GM19467 (cell line): ENCODE results near the gene VPS13C.

Experiments used
- ATAC-seq: cut with Tn5 transposase; IDR thresholded peaks from one replicate; pipeline ENCODE4 v1.9.1; 2021; ENCODE audit warnings: mild to moderate bottlenecking, moderate library complexity; ENCODE audit not compliant: unreplicated experiment

The VPS13C gene

DNA sequence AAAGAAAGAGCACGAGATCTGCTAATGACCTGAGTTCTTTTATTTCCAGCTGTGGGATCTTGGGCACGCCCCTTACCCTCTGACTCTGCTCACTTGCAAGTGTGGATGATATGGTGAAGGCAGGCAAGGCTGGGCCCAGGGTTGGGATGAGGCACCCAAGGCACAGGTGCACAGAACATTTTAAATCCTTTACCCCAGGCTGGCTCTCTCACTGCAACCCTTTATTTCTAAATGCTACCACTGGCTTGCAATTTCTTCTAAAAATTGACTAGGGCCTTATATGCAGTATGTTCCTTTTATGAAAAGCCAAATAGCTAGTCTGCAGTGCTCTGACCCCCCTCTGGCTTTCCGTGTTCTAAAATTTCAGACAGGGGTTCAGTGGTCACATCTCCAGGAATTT, 237.7 kb downstream of the VPS13C start:
- no peak for ATAC-seq

DNA sequence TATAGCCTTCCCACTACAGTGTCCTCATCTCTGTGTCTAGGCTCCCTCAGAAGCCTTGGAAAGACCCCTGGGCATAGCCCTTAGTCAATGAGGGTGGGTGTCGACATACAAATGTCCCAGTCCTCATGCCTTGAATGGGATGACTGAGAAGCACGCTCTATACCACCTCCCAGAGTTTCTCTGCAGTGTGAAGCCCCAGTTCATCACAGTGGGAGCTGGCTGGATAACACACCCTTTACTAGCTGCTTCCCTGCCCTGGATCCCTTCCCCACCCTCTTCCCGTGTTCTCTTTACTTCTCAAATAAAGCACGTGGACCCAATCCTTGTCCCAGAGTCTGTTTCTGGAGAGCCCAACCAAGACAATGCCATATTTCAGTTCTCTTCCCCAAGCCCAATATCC, 239.3 kb downstream of the VPS13C start:
- no peak for ATAC-seq

DNA sequence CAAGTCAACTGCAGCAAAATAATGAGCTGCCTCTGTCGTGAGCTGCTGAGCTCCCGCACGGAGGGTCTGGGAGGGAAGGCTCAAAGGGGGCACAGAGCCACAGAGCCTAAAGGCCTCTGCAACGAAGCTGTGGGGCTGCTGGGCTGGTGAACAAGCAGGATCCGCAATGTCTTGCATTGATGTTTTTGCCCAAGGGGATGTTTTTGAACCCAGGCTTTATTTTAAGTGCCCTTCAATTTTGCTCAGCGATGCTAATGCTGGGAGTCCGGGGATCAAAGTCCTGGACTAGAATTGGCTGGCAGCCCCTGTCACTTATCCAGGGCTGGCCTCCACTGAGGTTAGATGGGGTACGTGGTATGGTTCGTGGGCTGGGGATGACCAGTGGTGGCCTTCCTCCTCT, 240.0 kb downstream of the VPS13C start:
- ATAC-seq = no peak

DNA sequence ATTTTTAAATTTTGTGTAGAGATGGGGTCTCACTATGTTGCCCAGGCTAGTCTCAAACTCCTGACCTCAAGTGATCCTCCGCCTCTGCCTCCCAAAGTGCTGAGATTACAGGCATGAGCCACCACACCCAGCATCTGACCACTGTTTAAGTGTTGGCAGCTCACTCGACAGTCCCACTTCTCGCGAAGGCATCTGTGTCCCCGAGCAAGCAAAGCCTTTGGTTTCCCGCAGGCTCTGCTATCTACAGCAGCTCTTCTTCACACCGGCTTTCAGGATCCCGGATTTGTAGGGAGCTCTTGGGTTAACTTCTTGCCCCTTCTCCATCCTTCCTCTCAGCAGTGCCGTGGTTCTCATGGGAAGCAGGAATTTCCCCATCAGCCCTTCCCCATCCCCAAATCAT, 240.9 kb downstream of the VPS13C start:
- ATAC-seq = no peak

DNA sequence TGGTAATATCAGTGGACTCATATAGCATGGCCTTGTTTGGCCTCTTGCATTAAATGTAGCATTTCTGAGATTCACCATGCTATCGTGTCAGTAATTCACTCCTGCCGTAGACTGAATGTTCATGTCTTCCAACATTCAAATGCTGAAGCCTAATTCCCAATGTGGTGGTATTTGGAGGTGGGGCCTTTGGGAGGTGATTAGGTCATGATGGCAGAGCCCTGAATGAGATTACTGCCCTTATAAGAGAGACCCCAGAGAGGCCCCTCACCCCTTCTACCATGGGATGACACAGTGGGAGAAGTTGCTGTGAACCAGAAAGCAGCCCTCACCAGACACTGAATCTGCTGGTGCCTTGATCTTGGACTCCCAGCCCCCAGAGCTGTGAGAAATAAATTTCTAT, 241.4 kb downstream of the VPS13C start:
- no peak for ATAC-seq

DNA sequence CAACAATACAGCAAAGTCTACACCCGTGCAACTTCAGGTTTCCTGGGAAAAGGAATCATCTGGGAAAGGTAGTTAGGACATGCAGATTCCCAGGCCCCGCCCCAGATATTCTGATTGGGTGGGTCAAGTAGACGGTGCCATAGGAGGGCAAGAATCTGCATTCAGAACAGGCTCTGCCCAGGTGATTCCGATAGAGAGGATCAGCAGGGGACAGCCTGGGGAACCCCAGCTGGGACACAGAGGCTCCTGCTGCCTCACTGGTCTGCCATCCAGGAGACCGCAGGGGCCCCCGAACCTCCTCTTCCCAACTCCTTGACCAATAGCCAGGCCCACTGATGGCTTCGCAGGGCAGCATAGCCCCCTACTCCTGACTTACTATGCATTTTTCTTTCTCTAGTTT, 243.4 kb downstream of the VPS13C start:
- ATAC-seq = no peak

DNA sequence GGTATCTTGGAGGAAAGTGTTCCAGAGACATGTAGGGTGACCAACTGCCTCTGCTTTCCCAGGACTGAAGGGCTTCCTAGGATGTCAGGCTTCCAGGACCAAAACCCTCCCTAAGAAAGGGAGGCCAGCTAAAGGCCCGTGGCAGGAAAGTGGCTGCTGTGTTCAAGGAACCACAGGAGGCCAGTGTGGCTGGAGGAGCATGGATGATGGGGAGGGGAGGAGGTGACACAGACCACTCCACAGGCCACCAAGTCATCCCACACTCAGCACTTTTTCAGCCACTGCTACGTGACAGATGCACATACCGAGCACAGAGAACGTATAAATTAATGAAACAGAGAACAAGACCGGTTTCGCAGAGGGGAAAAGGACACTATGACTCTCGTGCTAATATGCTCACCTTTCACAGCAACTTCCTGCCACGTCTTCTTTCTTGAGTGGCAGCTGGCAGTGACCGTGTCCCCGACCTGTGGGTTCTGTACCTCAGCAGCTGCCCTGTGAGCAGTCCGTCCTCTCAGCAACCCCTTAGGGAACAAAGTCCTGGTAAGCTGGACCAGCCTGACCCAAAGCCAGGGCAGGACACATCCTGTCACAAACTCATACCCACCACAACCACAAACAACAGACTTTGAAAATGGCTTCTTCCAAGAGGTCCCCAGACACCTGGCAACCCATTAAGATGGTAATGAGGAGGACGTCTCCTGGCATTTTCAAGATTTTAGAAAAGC, 244.7 kb downstream of the VPS13C start:
- ATAC-seq = no peak

DNA sequence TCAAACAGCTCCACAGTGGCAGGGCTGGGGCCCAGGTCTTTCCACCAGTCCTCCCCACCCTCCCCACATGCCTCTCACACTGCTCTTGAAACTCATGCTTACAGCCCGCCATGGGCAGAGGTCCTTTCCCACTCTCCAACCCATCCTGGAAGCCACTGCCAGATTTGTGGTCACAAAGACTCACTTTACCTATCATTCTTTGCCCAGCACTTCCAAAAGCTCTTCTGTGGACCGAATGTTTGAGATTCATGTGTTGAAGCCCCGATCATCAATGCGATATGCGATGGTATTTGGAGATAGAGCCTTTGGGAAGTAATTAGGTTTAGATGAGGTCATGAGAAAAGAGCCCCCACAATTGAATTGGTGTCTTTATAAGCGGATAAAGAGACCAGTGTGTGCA, 247.8 kb downstream of the VPS13C start:
- ATAC-seq = no peak

DNA sequence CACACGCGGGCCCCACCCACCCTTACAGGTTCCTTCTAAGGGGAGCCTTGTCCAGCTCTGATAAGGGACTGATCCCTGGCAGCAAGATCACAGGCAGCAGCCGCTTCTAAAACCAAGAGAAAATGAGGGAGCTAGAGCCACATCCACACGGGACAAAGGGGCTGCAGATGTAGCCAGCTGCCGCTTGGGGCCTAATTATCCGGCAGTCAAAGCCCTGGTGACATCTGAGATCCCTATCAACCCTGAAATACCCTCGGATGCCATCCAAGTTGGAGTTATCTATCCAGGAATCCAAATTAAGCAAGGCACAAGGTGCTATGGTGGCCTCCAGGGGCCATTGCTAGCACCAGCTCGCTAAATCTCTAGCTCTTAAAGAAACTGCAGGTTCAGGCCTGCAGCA, 248.3 kb downstream of the VPS13C start:
- no peak for ATAC-seq

DNA sequence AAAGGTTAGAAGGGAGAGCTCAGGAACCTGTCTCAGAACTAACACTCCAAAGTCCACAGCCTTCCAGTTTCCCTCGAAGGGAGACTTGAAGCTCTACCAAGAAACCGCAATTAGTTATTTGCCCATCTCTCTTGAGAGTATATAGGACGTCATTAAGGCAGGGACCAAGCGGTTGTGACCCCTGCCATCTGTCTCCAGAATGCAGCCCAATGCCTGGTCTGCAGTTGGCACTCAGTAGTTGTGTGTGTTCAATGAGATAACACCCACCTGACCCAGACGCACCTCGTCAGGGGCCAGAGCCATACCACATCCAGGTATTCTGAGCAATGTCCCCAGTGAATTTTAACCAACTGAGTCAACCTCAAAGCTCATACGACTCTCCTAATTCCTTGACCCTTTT, 251.0 kb downstream of the VPS13C start:
- ATAC-seq = no peak

DNA sequence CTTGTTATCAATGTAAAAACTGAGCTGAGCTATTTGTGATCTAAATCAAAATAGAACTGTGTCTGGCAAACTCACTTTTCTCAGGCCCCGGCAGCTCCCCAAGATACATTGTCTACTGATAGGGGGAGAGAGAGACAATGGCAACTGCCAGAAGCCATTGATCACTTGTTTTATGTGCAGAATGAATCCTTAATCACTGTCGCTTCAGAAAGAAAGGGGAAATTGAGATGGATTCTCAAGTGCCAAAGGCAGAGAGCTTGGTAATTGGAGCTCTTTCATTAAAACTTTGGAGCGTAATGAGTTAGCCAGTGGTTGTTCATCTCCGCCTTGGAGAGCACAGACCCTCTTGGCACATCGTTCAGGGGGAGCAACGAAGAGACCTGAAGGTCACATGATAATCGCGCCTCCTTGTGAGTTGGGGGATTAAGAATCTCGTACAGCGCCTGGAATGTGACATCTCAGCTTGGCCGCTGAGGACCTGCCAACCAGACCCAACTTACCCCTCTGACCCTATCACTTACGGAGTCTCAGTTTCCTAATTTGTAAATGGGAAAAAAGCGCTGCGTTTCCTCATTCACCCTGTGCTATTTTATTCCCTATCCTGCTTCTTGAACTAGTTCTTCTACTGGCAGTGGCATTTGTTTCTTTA, 252.8 kb downstream of the VPS13C start:
- ATAC-seq = no peak
